GM10266 (cell line): ENCODE data around the gene NECAB3.
"Not testable (repeated sequence)": the region's sequence is repeated elsewhere in the genome, so short reads cannot be mapped to it uniquely, and the experiment has no call there.

Experiments used
- DNase-seq: peaks from one replicate; pipeline ENCODE4 v3.0.0; 2012; ENCODE audit errors: extremely low spot score
- CTCF ChIP-seq: IDR thresholded peaks from 2 replicates; pipeline ENCODE4 v1.5.1; 2012; ENCODE audit warnings: mild to moderate bottlenecking, low read depth; ENCODE audit not compliant: control insufficient read depth, insufficient read depth; ENCODE audit errors: missing control alignments

The NECAB3 gene

GRCh38 chr20:33703498-33704137 lies 29.4 kb upstream of the NECAB3 start:
- no peak for DNase-seq
- TF ChIP-seq CTCF: no peak

GRCh38 chr20:33702861-33703260 lies 28.6 kb upstream of the NECAB3 start:
- DNase-seq: no peak
- no peak for TF ChIP-seq CTCF

GRCh38 chr20:33701629-33702450 lies 27.6 kb upstream of the NECAB3 start:
- TF ChIP-seq CTCF: no peak

GRCh38 chr20:33700696-33701441 lies 26.6 kb upstream of the NECAB3 start:
- not testable (repeated sequence) for DNase-seq

More at GRCh38 chr20:33701629-33702450, 27.6 kb upstream of the NECAB3 start:
- DNase-seq: no peak

- DNase-seq: not testable (repeated sequence)
Observed at GRCh38 chr20:33698966-33699365, 24.7 kb upstream of the NECAB3 start.

GRCh38 chr20:33697129-33697528 lies 22.9 kb upstream of the NECAB3 start:
- no peak for TF ChIP-seq CTCF
- no peak for DNase-seq

- TF ChIP-seq CTCF: no peak
- no peak for DNase-seq
Observed at GRCh38 chr20:33696448-33696847, 22.2 kb upstream of the NECAB3 start.

- no peak for TF ChIP-seq CTCF
- DNase-seq: no peak
Observed at GRCh38 chr20:33694639-33695012, 20.4 kb upstream of the NECAB3 start.
